HG02852 (cell line): ENCODE measurements around the gene CFAP73.
"Not testable (repeated sequence)": the region's sequence is repeated elsewhere in the genome, so short reads cannot be mapped to it uniquely, and the experiment has no call there.

ENCODE experiments used
- ATAC-seq: cut with Tn5 transposase; IDR thresholded peaks from one replicate; pipeline ENCODE4 v1.9.1; 2021; ENCODE audit warnings: mild to moderate bottlenecking, moderate library complexity; ENCODE audit not compliant: unreplicated experiment

The CFAP73 gene

GRCh38 chr12:113141716-113142115 is 7.8 kb upstream of the CFAP73 start:
- not testable (repeated sequence) for ATAC-seq

- ATAC-seq = no peak
Observed at GRCh38 chr12:113142173-113142885, 7.2 kb upstream of the CFAP73 start.

- ATAC-seq = no peak
Observed at GRCh38 chr12:113142886-113143332, 6.6 kb upstream of the CFAP73 start.

GRCh38 chr12:113143959-113144358 is 5.6 kb upstream of the CFAP73 start:
- no peak for ATAC-seq

- ATAC-seq = no peak
Observed at GRCh38 chr12:113144806-113145205, 4.7 kb upstream of the CFAP73 start.

GRCh38 chr12:113145720-113146551 is 3.6 kb upstream of the CFAP73 start:
- ATAC-seq = no peak

- no peak for ATAC-seq
Observed at GRCh38 chr12:113146999-113147398, 2.5 kb upstream of the CFAP73 start.

GRCh38 chr12:113151655-113152054 is 2.1 kb downstream of the CFAP73 start:
- no peak for ATAC-seq

- ATAC-seq = no peak
Observed at GRCh38 chr12:113152196-113152834, 2.8 kb downstream of the CFAP73 start.

- ATAC-seq = peak; percentile 65
Observed at GRCh38 chr12:113152835-113153814, 3.6 kb downstream of the CFAP73 start.

GRCh38 chr12:113154351-113154973 is 4.9 kb downstream of the CFAP73 start:
- ATAC-seq = no peak

- no peak for ATAC-seq
Observed at GRCh38 chr12:113155060-113155459, 5.5 kb downstream of the CFAP73 start.

- no peak for ATAC-seq
Observed at GRCh38 chr12:113155646-113156045, 6.1 kb downstream of the CFAP73 start.

- ATAC-seq = no peak
Observed at GRCh38 chr12:113157218-113157859, 7.8 kb downstream of the CFAP73 start.

- no peak for ATAC-seq
Observed at GRCh38 chr12:113158439-113159203, 9.1 kb downstream of the CFAP73 start.

GRCh38 chr12:113159937-113160336 is 10.4 kb downstream of the CFAP73 start:
- ATAC-seq = no peak

GRCh38 chr12:113161415-113162016 is 12.0 kb downstream of the CFAP73 start:
- no peak for ATAC-seq
